ENCODE results near the gene GCNT1.

GRCh38 chr9:76414661-76415060 is 44.3 kb upstream of the GCNT1 start:
- TF ChIP-seq CTCF (IDR thresholded peaks at IDR 0.05; ENCODE audit: low read depth, low read length, poor library complexity, severe bottlenecking) (no peak), EZH2phosphoT487 (IDR thresholded peaks at IDR 0.05; ENCODE audit: borderline replicate concordance, low read length) (no peak)

All from DOHH2 (cell line).